ENCODE data around the gene TMEM218. TPM values are rescaled to one million over a fixed set of nuclear protein-coding genes. Genes with fewer than 3 reads are reported as not detected.

The TMEM218 gene
- 17.2 and 33.2 TPM in 2 replicates for total RNA-seq (ENCODE audit: low replicate concordance)
- long read RNA-seq, transcript TMEM218-213 (5 exons, 1,828 nt) = major isoform, 6 of 73 reads
- long read RNA-seq, partial matches to known transcripts = 0 of 73 reads
- long read RNA-seq, other reads (novel, unspliced or antisense) = 63 of 73 reads

DNA sequence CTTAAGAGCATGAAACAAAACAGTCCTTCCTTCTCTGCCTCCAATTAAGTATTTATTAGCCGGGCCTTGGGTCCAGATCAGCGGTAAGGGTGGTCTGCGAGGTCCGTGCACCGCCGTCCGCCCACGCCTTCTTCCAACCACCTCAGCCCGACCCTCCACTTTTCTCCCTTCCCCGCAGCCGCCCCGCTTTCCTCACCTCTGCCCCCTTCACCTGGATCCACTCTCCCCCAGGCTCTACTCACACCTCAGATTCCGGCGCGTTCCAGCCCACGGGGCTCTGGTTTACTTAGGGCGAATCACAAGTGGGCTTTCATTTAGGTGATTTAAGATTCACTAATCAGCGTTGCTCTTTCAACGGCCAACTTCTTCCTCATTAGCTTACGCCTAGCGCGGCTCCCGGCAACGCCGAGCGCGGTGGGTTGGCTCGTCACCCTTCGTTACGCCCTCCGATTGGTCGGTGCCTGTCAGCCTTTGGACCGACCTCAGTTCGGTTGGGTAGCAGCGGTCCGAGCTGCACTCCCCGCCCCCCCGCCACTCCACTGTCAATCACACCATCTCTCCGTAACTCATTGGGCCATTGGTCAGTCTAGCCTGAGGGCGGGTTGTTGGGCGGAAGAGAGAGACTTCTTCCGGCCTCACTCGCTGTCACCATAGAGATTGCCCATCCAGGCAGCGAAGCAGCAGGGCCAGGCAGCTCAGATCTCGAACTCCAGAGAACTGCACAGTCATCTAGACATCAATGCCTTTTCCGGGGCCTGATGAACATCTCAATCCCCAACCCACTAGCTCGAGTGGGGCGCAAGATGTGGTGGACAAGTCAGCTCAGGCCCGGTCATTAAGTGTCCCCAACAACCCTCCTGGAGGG is at the start of gene TMEM218:
Gene TMEM218 (minus strand): TSS at position 284 of the 865 bp plus-strand sequence. CDS start 9,385 bp downstream, outside the sequence.
- TF ChIP-seq, protein P1, sequence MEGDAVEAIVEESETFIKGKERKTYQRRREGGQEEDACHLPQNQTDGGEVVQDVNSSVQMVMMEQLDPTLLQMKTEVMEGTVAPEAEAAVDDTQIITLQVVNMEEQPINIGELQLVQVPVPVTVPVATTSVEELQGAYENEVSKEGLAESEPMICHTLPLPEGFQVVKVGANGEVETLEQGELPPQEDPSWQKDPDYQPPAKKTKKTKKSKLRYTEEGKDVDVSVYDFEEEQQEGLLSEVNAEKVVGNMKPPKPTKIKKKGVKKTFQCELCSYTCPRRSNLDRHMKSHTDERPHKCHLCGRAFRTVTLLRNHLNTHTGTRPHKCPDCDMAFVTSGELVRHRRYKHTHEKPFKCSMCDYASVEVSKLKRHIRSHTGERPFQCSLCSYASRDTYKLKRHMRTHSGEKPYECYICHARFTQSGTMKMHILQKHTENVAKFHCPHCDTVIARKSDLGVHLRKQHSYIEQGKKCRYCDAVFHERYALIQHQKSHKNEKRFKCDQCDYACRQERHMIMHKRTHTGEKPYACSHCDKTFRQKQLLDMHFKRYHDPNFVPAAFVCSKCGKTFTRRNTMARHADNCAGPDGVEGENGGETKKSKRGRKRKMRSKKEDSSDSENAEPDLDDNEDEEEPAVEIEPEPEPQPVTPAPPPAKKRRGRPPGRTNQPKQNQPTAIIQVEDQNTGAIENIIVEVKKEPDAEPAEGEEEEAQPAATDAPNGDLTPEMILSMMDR (conservative IDR thresholded peaks at IDR 0.05) = no peak
- peak; percentile 97 for DNase-seq (ENCODE audit: extremely low spot score, unreplicated experiment)
- Mint-ChIP-seq H3K27me3 (peaks cover 10% of the 10 kb centered on the region), H3K36me3 (peaks cover 4% of the 10 kb centered on the region), H3K27ac (peak within 1 kb of the TSS; percentile 93), H3K9me3 (peaks cover 23% of the 10 kb centered on the region), H3K4me3 (peak within 1 kb of the TSS; percentile 99), H3K4me1 (ENCODE audit: unreplicated experiment) (peaks cover 19% of the 10 kb centered on the region)

DNA sequence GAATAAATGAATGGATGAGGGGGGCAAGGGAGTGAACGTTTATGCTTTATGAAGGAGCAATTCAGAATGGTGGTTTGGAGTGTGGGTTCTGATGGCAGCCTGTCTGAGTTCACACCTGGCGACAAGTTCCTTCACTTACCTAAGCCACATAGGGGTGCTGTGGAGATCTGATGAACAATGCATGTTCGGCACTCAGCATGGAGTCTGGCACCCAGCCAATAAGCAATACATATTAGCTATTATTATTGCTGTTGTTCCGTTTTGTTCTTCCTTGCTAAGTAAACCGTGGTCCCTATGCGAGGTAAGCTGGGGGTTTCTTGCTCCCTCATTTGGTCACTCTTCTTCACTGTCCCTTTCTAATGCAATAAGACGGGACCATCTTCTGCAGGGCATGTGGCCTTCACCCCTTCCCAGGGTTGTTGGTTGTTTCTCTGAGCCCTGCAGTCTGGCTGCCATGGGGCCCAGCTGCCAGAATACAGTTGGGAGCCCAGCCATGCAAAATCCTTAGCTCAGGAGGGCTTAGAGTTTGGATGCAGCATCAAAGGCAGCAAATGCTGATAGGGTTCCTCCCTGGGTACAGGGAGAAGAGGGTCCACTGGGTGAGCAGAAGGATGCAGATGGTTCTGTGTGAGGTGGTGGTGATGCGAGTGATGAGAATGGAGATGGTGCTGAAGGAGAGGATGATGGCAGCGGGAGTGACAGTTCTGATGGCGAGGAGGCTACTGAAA is 46.7 kb upstream of the TMEM218 start:
- Mint-ChIP-seq H3K4me1 (ENCODE audit: unreplicated experiment) (peaks cover 51% of the 10 kb centered on the region), H3K27ac (no peak overlapping the region), H3K27me3 (peaks cover 63% of the 10 kb centered on the region), H3K9me3 (no peaks in the 10 kb centered on the region), H3K36me3 (peaks cover 4% of the 10 kb centered on the region), H3K4me3 (no peak overlapping the region)
- TF ChIP-seq, protein P1 (conservative IDR thresholded peaks at IDR 0.05) = no peak
- DNase-seq (ENCODE audit: extremely low spot score, unreplicated experiment) = no peak

DNA sequence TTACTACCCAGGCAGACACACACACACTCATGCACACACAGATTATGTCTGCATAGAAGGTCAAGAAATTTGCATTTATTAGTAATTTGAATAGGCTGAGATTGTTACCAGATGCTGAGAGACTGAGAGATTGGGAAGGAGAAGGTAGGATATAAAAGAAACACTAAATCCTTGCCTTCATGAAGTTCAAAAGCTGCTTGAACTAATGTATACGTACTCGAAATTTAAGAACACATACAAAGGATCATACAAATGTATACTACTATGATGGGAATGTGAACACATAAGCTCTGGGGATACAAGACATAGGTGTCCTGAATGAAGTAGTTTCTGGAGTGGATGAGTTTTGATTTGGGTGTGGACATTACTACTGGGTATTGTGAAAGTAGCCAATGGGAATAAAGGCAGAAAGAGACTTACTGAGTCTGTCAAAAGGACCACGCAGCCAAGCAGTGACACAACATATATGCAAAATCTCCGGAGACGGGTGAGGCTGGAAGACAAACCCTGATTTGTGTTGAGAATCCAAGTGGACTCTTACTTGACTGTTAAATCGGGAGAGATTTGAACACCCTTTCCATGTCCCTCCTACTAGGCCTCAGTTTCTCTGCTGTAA is 45.8 kb upstream of the TMEM218 start:
- peaks cover 4% of the 10 kb centered on the region for H3K36me3 Mint-ChIP-seq
- H3K9me3 Mint-ChIP-seq = no peaks in the 10 kb centered on the region
- peaks cover 42% of the 10 kb centered on the region for H3K4me1 Mint-ChIP-seq (ENCODE audit: unreplicated experiment)
- H3K27ac Mint-ChIP-seq = no peak overlapping the region
- TF ChIP-seq, protein P1 (conservative IDR thresholded peaks at IDR 0.05) = no peak
- peaks cover 55% of the 10 kb centered on the region for H3K27me3 Mint-ChIP-seq
- no peak overlapping the region for H3K4me3 Mint-ChIP-seq
- DNase-seq (ENCODE audit: extremely low spot score, unreplicated experiment) = no peak

DNA sequence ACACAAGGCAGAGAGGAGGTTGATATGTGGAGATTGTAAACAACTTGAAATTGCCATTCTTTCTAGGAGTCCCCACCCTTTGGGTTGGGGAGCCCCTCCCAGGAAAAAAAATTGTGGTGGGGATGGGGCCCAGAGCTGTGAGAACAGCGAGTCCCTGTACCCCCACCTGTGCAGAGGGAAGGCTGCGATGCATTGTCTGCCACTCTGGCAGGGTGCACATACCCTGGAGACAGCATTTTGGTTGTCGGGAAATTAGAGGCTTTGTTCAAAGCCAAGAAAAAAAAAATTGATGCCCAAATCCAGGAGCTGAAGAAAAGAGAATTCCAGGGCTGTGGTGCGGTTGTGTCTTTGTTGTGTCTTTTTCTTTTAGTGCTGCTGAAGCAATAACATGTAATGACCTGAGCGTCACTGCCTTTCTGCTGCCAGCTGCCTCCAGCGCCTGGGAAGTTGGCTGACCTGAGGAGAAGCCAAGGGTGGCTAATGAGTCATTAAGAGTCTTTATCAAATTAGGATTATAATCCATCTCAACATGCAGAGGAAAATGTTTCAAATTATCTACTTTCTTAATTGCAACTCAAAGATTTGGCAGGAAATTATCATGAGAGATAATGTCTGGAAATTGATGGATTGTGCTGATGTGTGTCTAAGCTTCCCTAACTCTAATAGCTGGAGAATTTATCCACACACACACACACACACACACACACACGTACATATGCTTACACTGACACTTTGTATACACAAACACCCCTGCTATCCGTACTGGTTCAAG is 45.1 kb upstream of the TMEM218 start:
- peaks cover 48% of the 10 kb centered on the region for H3K27me3 Mint-ChIP-seq
- DNase-seq (ENCODE audit: extremely low spot score, unreplicated experiment) = no peak
- no peak overlapping the region for H3K4me3 Mint-ChIP-seq
- no peak overlapping the region for H3K27ac Mint-ChIP-seq
- H3K4me1 Mint-ChIP-seq (ENCODE audit: unreplicated experiment) = peaks cover 42% of the 10 kb centered on the region
- TF ChIP-seq, protein P1 (conservative IDR thresholded peaks at IDR 0.05) = no peak
- H3K36me3 Mint-ChIP-seq = peaks cover 4% of the 10 kb centered on the region
- H3K9me3 Mint-ChIP-seq = no peaks in the 10 kb centered on the region

DNA sequence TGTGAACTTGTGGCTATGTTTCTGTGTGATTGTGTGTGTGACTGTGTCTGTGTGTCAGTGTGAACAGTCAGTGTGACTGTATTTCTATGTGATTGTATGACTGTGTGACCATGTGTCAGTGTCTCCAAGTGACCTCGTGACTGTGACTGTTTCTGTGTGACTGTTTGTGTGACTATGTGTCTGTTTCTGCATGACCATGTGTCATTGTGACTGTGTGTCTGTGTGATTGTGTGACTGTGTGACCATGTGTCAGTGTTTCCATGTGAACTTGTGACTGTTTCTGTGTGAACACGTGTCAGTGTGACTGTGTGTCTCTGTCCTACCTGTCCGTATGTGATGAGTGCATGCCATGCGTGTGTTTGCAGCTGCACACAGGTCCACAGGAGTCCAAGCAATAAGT is 44.3 kb upstream of the TMEM218 start:
- Mint-ChIP-seq H3K27ac (no peak overlapping the region), H3K4me1 (ENCODE audit: unreplicated experiment) (peaks cover 42% of the 10 kb centered on the region), H3K4me3 (no peak overlapping the region)

More for the DNA sequence above, 44.3 kb upstream of the TMEM218 start:
- Mint-ChIP-seq H3K27me3 (peaks cover 47% of the 10 kb centered on the region), H3K9me3 (no peaks in the 10 kb centered on the region), H3K36me3 (peaks cover 4% of the 10 kb centered on the region)
- TF ChIP-seq, protein P1 (conservative IDR thresholded peaks at IDR 0.05) = no peak
- no peak for DNase-seq (ENCODE audit: extremely low spot score, unreplicated experiment)
